HepG2 (cell line): Measurements from ENCODE around the gene MAPK6. TPM values are rescaled to one million over a fixed set of nuclear protein-coding genes. Genes with fewer than 3 reads are reported as not detected.

ENCODE experiments used
- BRF2 ChIP-seq: sonication (generic); formaldehyde crosslinking; IDR thresholded peaks from 2 replicates; pipeline ENCODE4 v1.8.1; 2022; ENCODE audit warnings: mild to moderate bottlenecking, missing genetic modification reagents
- EED ChIP-seq: sonication (generic); formaldehyde crosslinking; IDR thresholded peaks from 2 replicates; pipeline ENCODE4 v1.5.0; 2020; ENCODE audit warnings: mild to moderate bottlenecking, missing genetic modification reagents
- MEF2D ChIP-seq: sonication (generic); formaldehyde crosslinking; IDR thresholded peaks from 2 replicates; pipeline ENCODE4 v1.5.1; 2020; ENCODE audit warnings: mild to moderate bottlenecking, missing genetic modification reagents
- MIXL1 ChIP-seq: IDR thresholded peaks from 2 replicates; pipeline ENCODE4 v1.6.1; 2016
- RAD21 ChIP-seq: fragments of 450-650 bp; formaldehyde crosslinking; IDR thresholded peaks from 2 replicates; pipeline ENCODE4 v1.5.0; 2020; ENCODE audit warnings: mild to moderate bottlenecking
- SIX4 ChIP-seq: sonication (generic); formaldehyde crosslinking; IDR thresholded peaks from 2 replicates; pipeline ENCODE4 v1.4.0; 2020; ENCODE audit warnings: missing genetic modification reagents
- SP1 ChIP-seq, 2 experiments: fragments of 450-650 bp in 1 of 2; sonication (generic) in 1 of 2; formaldehyde crosslinking in 1 of 2; IDR thresholded peaks; 2 replicates each; pipeline versions ENCODE4 v1.4.0 to v1.6.1; 2016 to 2020; ENCODE audit warnings: missing genetic modification reagents in 1 of 2
- SYNCRIP ChIP-seq: fragments of 200-400 bp; formaldehyde crosslinking; IDR thresholded peaks from 2 replicates; pipeline ENCODE4 v1.6.1; 2018; ENCODE audit warnings: mild to moderate bottlenecking, low read depth, low read length; ENCODE audit not compliant: insufficient read depth
- ZNF251 ChIP-seq: sonication (generic); formaldehyde crosslinking; IDR thresholded peaks from 2 replicates; pipeline ENCODE4 v1.9.0; 2021; ENCODE audit warnings: mild to moderate bottlenecking, missing genetic modification reagents
- ZNF276 ChIP-seq: sonication (generic); formaldehyde crosslinking; IDR thresholded peaks from 2 replicates; pipeline ENCODE4 v1.4.0; 2020; ENCODE audit warnings: mild to moderate bottlenecking, low read depth, missing genetic modification reagents
- ZNF296 ChIP-seq: sonication (generic); formaldehyde crosslinking; conservative IDR thresholded peaks from 2 replicates; pipeline ENCODE4 v1.5.0; 2020; ENCODE audit warnings: mild to moderate bottlenecking, missing genetic modification reagents
- ZNF646 ChIP-seq: sonication (generic); formaldehyde crosslinking; IDR thresholded peaks from 2 replicates; pipeline ENCODE4 v1.9.0; 2021; ENCODE audit warnings: mild to moderate bottlenecking, missing genetic modification reagents
- ZNF678 ChIP-seq: sonication (generic); formaldehyde crosslinking; IDR thresholded peaks from 2 replicates; pipeline ENCODE4 v1.4.0; 2020; ENCODE audit warnings: mild to moderate bottlenecking, missing genetic modification reagents
- polyA plus RNA-seq, 8 experiments: library from polyadenylated mRNA; depleted of rRNA in 3 of 8; stranded (reverse) in 7 of 8; unstranded in 1 of 8; fragments of >200 nt; fragmentation: Illumina TruSeq in 4 of 8; extraction: Trizol in 4 of 8; gene quantifications; 2 replicates each; pipeline versions ENCODE4 v1.2.1 to v1.2.3, GENCODE V29; 2011 to 2016; ENCODE audit warnings: low read depth in 4 of 8, missing spikeins in 1 of 8, mixed read lengths in 1 of 8; ENCODE audit not compliant: insufficient read depth in 1 of 8
- total RNA-seq, 5 experiments: library from RNA; depleted of rRNA; stranded (reverse); fragments of >200 nt; fragmentation: Illumina TruSeq; extraction: Trizol; gene quantifications; 2 replicates each; pipeline ENCODE4 v1.2.3, GENCODE V29; 2016; ENCODE audit warnings: low read depth in 1 of 5

MAPK6 gene
- total and polyA plus RNA-seq, 2 of the 13 experiments (the other 11 are each of a cell fraction or from before 2014, with no cell fraction given) = 89.5 to 99.7 TPM

- no peak for TF ChIP-seq BRF2 (CRISPR knock-in tag)
- TF ChIP-seq SIX4 (CRISPR knock-in tag) = no peak
- 0 out of 2 replicates have a peak, but pooled peaks have one; percentile 36 for TF ChIP-seq ZNF251 (CRISPR knock-in tag)
- TF ChIP-seq ZNF646 (CRISPR knock-in tag) = no peak
- TF ChIP-seq MIXL1 (CRISPR knock-in tag) = peak; percentile 67; the same call in 1 of the 2 replicates
- TF ChIP-seq EED = peak; percentile 65
- TF ChIP-seq SYNCRIP = no peak
- TF ChIP-seq ZNF276 (CRISPR knock-in tag) = peak; percentile 92; the same call in 1 of the 2 replicates
- TF ChIP-seq RAD21 (CRISPR knock-in tag) = no peak
- peak; percentile 78; the same call in 1 of the 2 replicates for TF ChIP-seq MEF2D (CRISPR knock-in tag)
- TF ChIP-seq ZNF296 (CRISPR knock-in tag) = no peak
- TF ChIP-seq ZNF678 (CRISPR knock-in tag) = peak; percentile 74; the same call in 1 of the 2 replicates
- no peak for TF ChIP-seq SP1 (IDR thresholded peaks at IDR 0.05)
- TF ChIP-seq SP1 (CRISPR knock-in tag; IDR thresholded peaks at IDR 0.05) = no peak
Observed at GRCh38 chr15:51971375-51972133, 47.5 kb upstream of the MAPK6 start, which contains the start of gene LEO1 (continued).
